Large intestine (tissue), 3 donors: ENCODE measurements around the gene FBXW5. TPM values are rescaled to one million over a fixed set of nuclear protein-coding genes. Genes with fewer than 3 reads are reported as not detected.
A peak's percentile ranks its signal among the peaks of the same experiment; 100 is the strongest.

Experiments
- DNase-seq, 2 donors: peaks; one replicate each; pipeline versions ENCODE4 v3.0.0 to v3.0.0-alpha.2; 2013
- H3K27ac ChIP-seq: one replicate; pipeline ENCODE4 v1.5.1; 2013; ENCODE audit warnings: low read length
- H3K27me3 ChIP-seq: 2 replicates; pipeline ENCODE4 v1.6.1; 2013; ENCODE audit warnings: low read length; ENCODE audit not compliant: control insufficient read depth, insufficient read depth
- H3K36me3 ChIP-seq: 2 replicates; pipeline ENCODE4 v1.6.1; 2013; ENCODE audit warnings: low read length; ENCODE audit not compliant: control insufficient read depth, insufficient read depth
- H3K4me1 ChIP-seq: one replicate; pipeline ENCODE4 v1.6.1; 2013; ENCODE audit warnings: low read length; ENCODE audit not compliant: control insufficient read depth, insufficient read depth
- H3K4me3 ChIP-seq: one replicate; pipeline ENCODE4 v1.5.1; 2013; ENCODE audit warnings: low read length
- H3K9me3 ChIP-seq: one replicate; pipeline ENCODE4 v1.6.1; 2013; ENCODE audit warnings: mild to moderate bottlenecking, low read depth, low read length, moderate library complexity; ENCODE audit not compliant: control insufficient read depth
- WGBS: methylation state at CpG from one replicate; pipeline ENCODE4 v1.1.5; 2013; ENCODE audit warnings: low lambda C conversion rate; ENCODE audit not compliant: insufficient coverage; 5-methylcytosine and 5-hydroxymethylcytosine counted together
- polyA plus RNA-seq: library from polyadenylated mRNA; unstranded; fragments of 120-200 nt; gene quantifications from one replicate; pipeline ENCODE4 v1.2.1, GENCODE V29; 2013

Gene FBXW5
- polyA plus RNA-seq, 1 donor, result 86.8 TPM

DNA sequence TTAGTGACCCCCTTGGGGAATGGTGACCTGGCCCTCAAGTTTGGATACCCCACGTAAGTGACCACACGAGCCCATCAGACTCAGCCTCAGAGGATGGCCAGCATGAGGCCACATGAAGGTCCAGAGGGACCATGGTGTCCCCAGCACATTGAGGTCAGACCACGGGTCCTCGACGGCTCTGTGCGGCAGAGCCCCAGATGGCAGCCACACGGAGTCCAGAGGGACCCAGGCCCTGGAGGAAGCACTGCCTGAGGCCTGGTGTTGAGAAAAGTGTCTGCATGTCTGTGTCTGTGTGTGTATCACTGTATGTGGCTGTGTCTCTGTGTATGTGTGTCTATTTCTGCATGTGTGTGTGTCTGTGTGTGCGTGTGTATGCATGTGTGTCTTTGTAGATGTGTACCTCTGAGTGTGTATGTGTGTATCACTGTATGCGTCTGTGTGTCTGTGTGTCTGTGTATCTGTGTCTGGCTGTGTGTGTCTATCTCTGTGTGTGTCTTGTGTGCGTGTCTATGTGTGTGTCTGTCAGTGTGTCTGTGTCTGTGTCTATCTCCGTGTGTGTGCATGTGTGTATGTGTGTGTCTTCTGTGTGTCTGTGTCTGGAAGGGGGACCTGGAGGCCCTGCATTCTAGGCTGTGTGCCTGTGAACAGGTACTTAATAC, 39.2 kb upstream of the FBXW5 start:
- Histone ChIP-seq H3K4me1 (peaks cover 10% of the 10 kb centered on the region), H3K4me3 (no peak overlapping the region), H3K27ac (no peak overlapping the region), H3K27me3 (peaks cover 51% of the 10 kb centered on the region), H3K36me3 (no peaks in the 10 kb centered on the region), H3K9me3 (peaks cover 13% of the 10 kb centered on the region)
- WGBS, result no CpG with 5 or more reads among the region's 11 CpGs
- DNase-seq, result no peak

DNA sequence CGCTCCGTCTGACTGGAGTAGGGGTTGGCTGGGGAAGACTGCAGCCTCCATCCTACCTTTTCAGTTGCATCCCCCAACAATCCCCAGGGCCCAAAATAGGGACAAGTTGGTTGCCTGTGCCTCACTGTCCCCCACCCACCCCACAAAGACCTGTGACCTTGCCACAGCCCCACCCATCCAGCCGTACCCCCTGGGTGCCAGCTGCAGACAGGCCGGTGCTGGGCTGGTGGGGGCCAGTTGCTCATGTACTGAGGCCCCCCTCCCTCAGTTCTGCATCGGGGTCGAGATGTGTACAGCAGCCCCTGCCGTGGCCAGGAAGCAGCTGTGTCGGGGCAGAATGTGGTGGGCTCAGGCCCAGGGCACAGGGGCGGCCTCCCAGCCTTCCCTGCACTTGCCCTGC, 38.6 kb upstream of the FBXW5 start:
- WGBS, result no CpG with 5 or more reads among the region's 9 CpGs
- H3K27ac ChIP-seq, result no peak overlapping the region
- H3K9me3 ChIP-seq, result peaks cover 13% of the 10 kb centered on the region
- H3K4me3 ChIP-seq, result no peak overlapping the region
- H3K4me1 ChIP-seq, result peaks cover 11% of the 10 kb centered on the region
- H3K27me3 ChIP-seq, result peaks cover 50% of the 10 kb centered on the region
- no peak for DNase-seq
- H3K36me3 ChIP-seq, result no peaks in the 10 kb centered on the region

DNA sequence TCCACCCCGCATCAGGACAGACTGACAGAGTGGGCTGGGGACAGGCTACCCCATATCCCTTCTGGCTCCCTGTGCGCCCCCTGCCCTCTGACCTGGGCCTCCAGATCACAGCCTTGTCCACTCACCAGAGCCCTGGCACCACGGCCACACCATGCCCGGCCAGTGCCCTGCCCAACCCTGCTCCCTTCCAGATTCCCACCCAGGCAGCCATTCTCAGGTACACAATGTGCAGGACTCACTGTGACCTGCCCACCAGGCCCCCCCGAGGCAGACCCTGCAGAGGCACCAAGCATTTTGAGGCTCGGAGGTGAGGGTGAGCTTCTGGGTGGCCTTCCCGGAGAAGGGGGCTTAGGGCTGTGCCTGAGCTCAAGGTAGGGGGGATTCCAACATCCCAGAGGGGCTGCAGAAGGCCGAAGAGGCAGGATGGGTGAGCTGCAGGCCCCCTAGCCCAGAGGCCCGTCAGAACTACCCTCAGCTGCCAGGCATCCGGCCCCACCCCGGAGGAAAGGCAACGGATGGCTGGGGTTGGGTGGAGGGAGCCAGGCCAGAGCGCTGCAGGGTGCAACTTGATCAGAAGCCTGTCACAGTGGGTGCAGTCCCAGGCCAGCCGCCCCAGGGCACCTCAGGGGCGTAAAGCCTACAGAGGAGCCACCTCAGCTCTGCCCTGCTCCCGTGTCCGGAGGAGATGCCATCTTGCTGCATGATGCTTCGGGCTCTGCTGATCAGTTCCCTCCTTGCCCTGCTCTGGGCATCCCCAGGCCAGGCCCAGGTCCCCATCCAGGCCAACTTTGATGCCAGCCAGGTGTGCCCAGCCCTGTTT, 37.9 kb upstream of the FBXW5 start, which contains the start of gene LCNL1:
LCNL1 (plus strand) TSS at position 762 of the 820 bp plus-strand sequence. CDS start 594 bp downstream, outside the sequence.
- Histone ChIP-seq H3K27ac (no peak within 1 kb of the TSS), H3K4me3 (no peak within 1 kb of the TSS), H3K9me3 (peaks cover 13% of the 10 kb centered on the region), H3K4me1 (peaks cover 16% of the 10 kb centered on the region), H3K27me3 (peaks cover 53% of the 10 kb centered on the region), H3K36me3 (no peaks in the 10 kb centered on the region)
- WGBS, result no CpG with 5 or more reads among the region's 18 CpGs
- DNase-seq, result no peak

GRCh38 chr9:136981588-136982231, 37.2 kb upstream of the FBXW5 start:
- no CpG with 5 or more reads among the region's 17 CpGs for WGBS
- no peak overlapping the region for H3K4me3 ChIP-seq
- no peaks in the 10 kb centered on the region for H3K36me3 ChIP-seq
- DNase-seq, result no peak
- peaks cover 49% of the 10 kb centered on the region for H3K27me3 ChIP-seq
- H3K27ac ChIP-seq, result no peak overlapping the region
- H3K4me1 ChIP-seq, result peaks cover 18% of the 10 kb centered on the region
- peaks cover 13% of the 10 kb centered on the region for H3K9me3 ChIP-seq

GRCh38 chr9:136980669-136981478, 36.3 kb upstream of the FBXW5 start:
- Histone ChIP-seq H3K4me3 (no peak overlapping the region), H3K27me3 (peaks cover 41% of the 10 kb centered on the region), H3K27ac (no peak overlapping the region), H3K9me3 (peaks cover 13% of the 10 kb centered on the region), H3K4me1 (peaks cover 18% of the 10 kb centered on the region), H3K36me3 (no peaks in the 10 kb centered on the region)
- WGBS, result no CpG with 5 or more reads among the region's 16 CpGs
- DNase-seq, result no peak

GRCh38 chr9:136979769-136980587, 35.4 kb upstream of the FBXW5 start:
- WGBS, result no CpG with 5 or more reads among the region's 26 CpGs
- Histone ChIP-seq H3K4me1 (peaks cover 10% of the 10 kb centered on the region), H3K27me3 (peaks cover 32% of the 10 kb centered on the region), H3K36me3 (no peaks in the 10 kb centered on the region), H3K9me3 (peaks cover 7% of the 10 kb centered on the region), H3K4me3 (no peak overlapping the region), H3K27ac (no peak overlapping the region)
- no peak for DNase-seq

GRCh38 chr9:136978865-136979544, 34.5 kb upstream of the FBXW5 start:
- Histone ChIP-seq H3K4me1 (peaks cover 8% of the 10 kb centered on the region), H3K9me3 (no peaks in the 10 kb centered on the region), H3K36me3 (no peaks in the 10 kb centered on the region), H3K27me3 (peaks cover 23% of the 10 kb centered on the region), H3K27ac (no peak overlapping the region), H3K4me3 (no peak overlapping the region)
- 100% methylated on average over 2 of the region's 41 CpGs for WGBS
- DNase-seq, result no peak

- no CpG with 5 or more reads among the region's 78 CpGs for WGBS
- peak; percentile 33 to 50 for DNase-seq
- Histone ChIP-seq H3K9me3 (no peaks in the 10 kb centered on the region), H3K27me3 (peaks cover 15% of the 10 kb centered on the region), H3K27ac (no peak overlapping the region), H3K36me3 (no peaks in the 10 kb centered on the region), H3K4me3 (peak overlapping the region; percentile 6), H3K4me1 (peaks cover 8% of the 10 kb centered on the region)
Measured at GRCh38 chr9:136978073-136978864, 33.7 kb upstream of the FBXW5 start.
